ENCODE data around the gene MOB3A.

DNA sequence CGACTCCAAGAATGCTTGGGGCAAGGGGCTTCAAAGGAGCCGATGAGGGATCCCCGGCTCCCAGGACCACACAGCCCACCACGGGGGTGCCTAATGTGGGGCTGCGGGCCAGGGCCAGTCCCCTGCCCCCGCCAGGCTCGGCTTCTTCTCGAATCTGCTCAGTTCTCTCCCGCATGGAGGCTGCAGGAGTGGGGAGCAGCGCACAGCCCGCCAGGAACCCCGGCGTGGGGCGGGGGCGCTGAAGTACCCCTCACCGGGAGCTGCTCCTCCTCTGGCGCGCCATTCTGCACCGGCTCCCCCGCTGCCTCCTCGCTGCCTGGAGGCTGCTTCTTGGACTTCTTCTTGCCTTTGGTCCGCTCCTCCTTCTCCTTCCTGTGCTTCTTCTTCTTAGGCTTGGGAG lies 15.3 kb upstream of the MOB3A start:
- TF ChIP-seq, protein P1, sequence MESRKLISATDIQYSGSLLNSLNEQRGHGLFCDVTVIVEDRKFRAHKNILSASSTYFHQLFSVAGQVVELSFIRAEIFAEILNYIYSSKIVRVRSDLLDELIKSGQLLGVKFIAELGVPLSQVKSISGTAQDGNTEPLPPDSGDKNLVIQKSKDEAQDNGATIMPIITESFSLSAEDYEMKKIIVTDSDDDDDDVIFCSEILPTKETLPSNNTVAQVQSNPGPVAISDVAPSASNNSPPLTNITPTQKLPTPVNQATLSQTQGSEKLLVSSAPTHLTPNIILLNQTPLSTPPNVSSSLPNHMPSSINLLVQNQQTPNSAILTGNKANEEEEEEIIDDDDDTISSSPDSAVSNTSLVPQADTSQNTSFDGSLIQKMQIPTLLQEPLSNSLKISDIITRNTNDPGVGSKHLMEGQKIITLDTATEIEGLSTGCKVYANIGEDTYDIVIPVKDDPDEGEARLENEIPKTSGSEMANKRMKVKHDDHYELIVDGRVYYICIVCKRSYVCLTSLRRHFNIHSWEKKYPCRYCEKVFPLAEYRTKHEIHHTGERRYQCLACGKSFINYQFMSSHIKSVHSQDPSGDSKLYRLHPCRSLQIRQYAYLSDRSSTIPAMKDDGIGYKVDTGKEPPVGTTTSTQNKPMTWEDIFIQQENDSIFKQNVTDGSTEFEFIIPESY (IDR thresholded peaks at IDR 0.05), result no peak
- TF ChIP-seq, protein P2, sequence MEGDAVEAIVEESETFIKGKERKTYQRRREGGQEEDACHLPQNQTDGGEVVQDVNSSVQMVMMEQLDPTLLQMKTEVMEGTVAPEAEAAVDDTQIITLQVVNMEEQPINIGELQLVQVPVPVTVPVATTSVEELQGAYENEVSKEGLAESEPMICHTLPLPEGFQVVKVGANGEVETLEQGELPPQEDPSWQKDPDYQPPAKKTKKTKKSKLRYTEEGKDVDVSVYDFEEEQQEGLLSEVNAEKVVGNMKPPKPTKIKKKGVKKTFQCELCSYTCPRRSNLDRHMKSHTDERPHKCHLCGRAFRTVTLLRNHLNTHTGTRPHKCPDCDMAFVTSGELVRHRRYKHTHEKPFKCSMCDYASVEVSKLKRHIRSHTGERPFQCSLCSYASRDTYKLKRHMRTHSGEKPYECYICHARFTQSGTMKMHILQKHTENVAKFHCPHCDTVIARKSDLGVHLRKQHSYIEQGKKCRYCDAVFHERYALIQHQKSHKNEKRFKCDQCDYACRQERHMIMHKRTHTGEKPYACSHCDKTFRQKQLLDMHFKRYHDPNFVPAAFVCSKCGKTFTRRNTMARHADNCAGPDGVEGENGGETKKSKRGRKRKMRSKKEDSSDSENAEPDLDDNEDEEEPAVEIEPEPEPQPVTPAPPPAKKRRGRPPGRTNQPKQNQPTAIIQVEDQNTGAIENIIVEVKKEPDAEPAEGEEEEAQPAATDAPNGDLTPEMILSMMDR (IDR thresholded peaks at IDR 0.05; ENCODE audit: low read depth, low read length, missing input control), result no peak
- TF ChIP-seq TAF1 (conservative IDR thresholded peaks at IDR 0.05) (no peak), EGR1 (IDR thresholded peaks at IDR 0.05; ENCODE audit: low read depth in 2 of 2) (no peak), SP1 (IDR thresholded peaks at IDR 0.05) (no peak), FOXA1 (IDR thresholded peaks at IDR 0.05) (no peak), YY1 (IDR thresholded peaks at IDR 0.05) (no peak), GABPA (IDR thresholded peaks at IDR 0.05 in 1 of 2, conservative IDR thresholded peaks at IDR 0.05 in 1 of 2) (no peak), HNF4G (IDR thresholded peaks at IDR 0.05) (no peak)
- TF ChIP-seq, protein P3, sequence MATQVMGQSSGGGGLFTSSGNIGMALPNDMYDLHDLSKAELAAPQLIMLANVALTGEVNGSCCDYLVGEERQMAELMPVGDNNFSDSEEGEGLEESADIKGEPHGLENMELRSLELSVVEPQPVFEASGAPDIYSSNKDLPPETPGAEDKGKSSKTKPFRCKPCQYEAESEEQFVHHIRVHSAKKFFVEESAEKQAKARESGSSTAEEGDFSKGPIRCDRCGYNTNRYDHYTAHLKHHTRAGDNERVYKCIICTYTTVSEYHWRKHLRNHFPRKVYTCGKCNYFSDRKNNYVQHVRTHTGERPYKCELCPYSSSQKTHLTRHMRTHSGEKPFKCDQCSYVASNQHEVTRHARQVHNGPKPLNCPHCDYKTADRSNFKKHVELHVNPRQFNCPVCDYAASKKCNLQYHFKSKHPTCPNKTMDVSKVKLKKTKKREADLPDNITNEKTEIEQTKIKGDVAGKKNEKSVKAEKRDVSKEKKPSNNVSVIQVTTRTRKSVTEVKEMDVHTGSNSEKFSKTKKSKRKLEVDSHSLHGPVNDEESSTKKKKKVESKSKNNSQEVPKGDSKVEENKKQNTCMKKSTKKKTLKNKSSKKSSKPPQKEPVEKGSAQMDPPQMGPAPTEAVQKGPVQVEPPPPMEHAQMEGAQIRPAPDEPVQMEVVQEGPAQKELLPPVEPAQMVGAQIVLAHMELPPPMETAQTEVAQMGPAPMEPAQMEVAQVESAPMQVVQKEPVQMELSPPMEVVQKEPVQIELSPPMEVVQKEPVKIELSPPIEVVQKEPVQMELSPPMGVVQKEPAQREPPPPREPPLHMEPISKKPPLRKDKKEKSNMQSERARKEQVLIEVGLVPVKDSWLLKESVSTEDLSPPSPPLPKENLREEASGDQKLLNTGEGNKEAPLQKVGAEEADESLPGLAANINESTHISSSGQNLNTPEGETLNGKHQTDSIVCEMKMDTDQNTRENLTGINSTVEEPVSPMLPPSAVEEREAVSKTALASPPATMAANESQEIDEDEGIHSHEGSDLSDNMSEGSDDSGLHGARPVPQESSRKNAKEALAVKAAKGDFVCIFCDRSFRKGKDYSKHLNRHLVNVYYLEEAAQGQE (IDR thresholded peaks at IDR 0.05), result no peak
- TF ChIP-seq, protein P4, sequence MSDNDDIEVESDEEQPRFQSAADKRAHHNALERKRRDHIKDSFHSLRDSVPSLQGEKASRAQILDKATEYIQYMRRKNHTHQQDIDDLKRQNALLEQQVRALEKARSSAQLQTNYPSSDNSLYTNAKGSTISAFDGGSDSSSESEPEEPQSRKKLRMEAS (IDR thresholded peaks at IDR 0.05), result no peak
